Dermis microvascular lymphatic vessel endothelial cell (primary cell): Measurements from ENCODE around the gene SMPD3. TPM values are rescaled to one million over a fixed set of nuclear protein-coding genes. Genes with fewer than 3 reads are reported as not detected.

Source experiments
- DNase-seq, 2 donors: peaks; one replicate each; pipeline versions ENCODE4 v3.0.0 to v3.0.0-alpha.2; 2010; ENCODE audit warnings: low read depth in 2 of 2
- total RNA-seq: library from RNA; depleted of rRNA; stranded (reverse); fragments of >200 nt; gene quantifications from 2 replicates; pipeline ENCODE4 v1.2.1, GENCODE V29; 2014

The SMPD3 gene
- total RNA-seq, 1 donor from 2014 or later: under 0.01 TPM

GRCh38 chr16:68434624-68435210, 13.6 kb downstream of the SMPD3 start:
- DNase-seq: no peak

GRCh38 chr16:68433316-68433715, 15.0 kb downstream of the SMPD3 start:
- DNase-seq: no peak

- no peak for DNase-seq
Observed at GRCh38 chr16:68432701-68433100, 15.6 kb downstream of the SMPD3 start.

- no peak for DNase-seq
Observed at GRCh38 chr16:68429076-68429854, 19.0 kb downstream of the SMPD3 start.

- no peak for DNase-seq
Observed at GRCh38 chr16:68427649-68428303, 20.5 kb downstream of the SMPD3 start.

- no peak for DNase-seq
Observed at GRCh38 chr16:68426347-68426652, 22.0 kb downstream of the SMPD3 start.

GRCh38 chr16:68425498-68426346, 22.6 kb downstream of the SMPD3 start:
- no peak for DNase-seq

GRCh38 chr16:68423771-68424170, 24.5 kb downstream of the SMPD3 start:
- DNase-seq: no peak

- no peak for DNase-seq
Observed at GRCh38 chr16:68422396-68422960, 25.8 kb downstream of the SMPD3 start.

GRCh38 chr16:68421076-68421475, 27.2 kb downstream of the SMPD3 start:
- DNase-seq: no peak

- DNase-seq: no peak
Observed at GRCh38 chr16:68420366-68420942, 27.9 kb downstream of the SMPD3 start.

GRCh38 chr16:68417711-68418301, 30.5 kb downstream of the SMPD3 start:
- DNase-seq: peak; percentile 16 to 35

- DNase-seq: no peak
Observed at GRCh38 chr16:68416057-68417046, 32.0 kb downstream of the SMPD3 start.

- DNase-seq: no peak
Observed at GRCh38 chr16:68414581-68414980, 33.7 kb downstream of the SMPD3 start.

GRCh38 chr16:68412061-68412460, 36.2 kb downstream of the SMPD3 start:
- DNase-seq: no peak

GRCh38 chr16:68411086-68411485, 37.2 kb downstream of the SMPD3 start:
- DNase-seq: no peak

GRCh38 chr16:68408967-68409366, 39.3 kb downstream of the SMPD3 start:
- no peak for DNase-seq

GRCh38 chr16:68408428-68408827, 39.9 kb downstream of the SMPD3 start:
- DNase-seq: no peak

GRCh38 chr16:68406458-68407152, 41.7 kb downstream of the SMPD3 start:
- no peak for DNase-seq
